NT2/D1 (cell line): ENCODE measurements around the gene GFRA1.

Source experiments
- DNase-seq: peaks from one replicate; pipeline ENCODE4 v3.0.0-alpha.2; 2011; ENCODE audit warnings: low read depth, low spot score
- H3K27me3 ChIP-seq: 2 replicates; pipeline ENCODE4 v1.6.0; 2011; ENCODE audit warnings: mild to moderate bottlenecking; ENCODE audit not compliant: insufficient read length, insufficient read depth
- H3K36me3 ChIP-seq: 2 replicates; pipeline ENCODE4 v1.6.1; 2011; ENCODE audit warnings: mild to moderate bottlenecking, low read length, mixed read lengths; ENCODE audit not compliant: insufficient read depth, insufficient read length
- H3K4me1 ChIP-seq: 2 replicates; pipeline ENCODE4 v1.5.1; 2011; ENCODE audit not compliant: insufficient read depth, insufficient read length
- H3K4me3 ChIP-seq: 2 replicates; pipeline ENCODE4 v1.5.1; 2011; ENCODE audit warnings: low read depth; ENCODE audit not compliant: insufficient read length
- H3K9ac ChIP-seq: 2 replicates; pipeline ENCODE4 v1.6.0; 2011; ENCODE audit warnings: low read depth; ENCODE audit not compliant: insufficient read length
- H3K9me3 ChIP-seq: 2 replicates; pipeline ENCODE4 v1.5.1; 2011; ENCODE audit warnings: mild to moderate bottlenecking, low read length; ENCODE audit not compliant: insufficient read depth
- SUZ12 ChIP-seq: IDR thresholded peaks from 2 replicates; pipeline ENCODE4 v1.6.1; 2011; ENCODE audit not compliant: insufficient read length, insufficient read depth; ENCODE audit errors: extremely low read depth
- YY1 ChIP-seq: IDR thresholded peaks from 2 replicates; pipeline ENCODE4 v1.6.1; 2011; ENCODE audit not compliant: insufficient read length, insufficient read depth
- ZNF274 ChIP-seq: IDR thresholded peaks from 2 replicates; pipeline ENCODE4 v1.6.1; 2011; ENCODE audit warnings: mild to moderate bottlenecking, low read depth, low read length

The GFRA1 gene

GRCh38 chr10:116256752-116257259 is 16.2 kb downstream of the GFRA1 start:
- DNase-seq, result no peak
- Histone ChIP-seq H3K9me3 (no peaks in the 10 kb centered on the region), H3K4me1 (no peaks in the 10 kb centered on the region), H3K36me3 (no peaks in the 10 kb centered on the region), H3K27me3 (no peaks in the 10 kb centered on the region), H3K4me3 (no peak overlapping the region), H3K9ac (no peak overlapping the region)
- TF ChIP-seq ZNF274 (no peak), SUZ12 (no peak), YY1 (no peak)

- TF ChIP-seq SUZ12, result no peak
- no peak for TF ChIP-seq ZNF274
- no peak for TF ChIP-seq YY1
- no peaks in the 10 kb centered on the region for H3K27me3 ChIP-seq
- no peaks in the 10 kb centered on the region for H3K9me3 ChIP-seq
Measured at GRCh38 chr10:116255886-116256751, 16.9 kb downstream of the GFRA1 start.

GRCh38 chr10:116254422-116255155 is 18.4 kb downstream of the GFRA1 start:
- H3K27me3 ChIP-seq, result no peaks in the 10 kb centered on the region
- H3K9me3 ChIP-seq, result no peaks in the 10 kb centered on the region
- H3K4me1 ChIP-seq, result peaks cover 2% of the 10 kb centered on the region
- no peaks in the 10 kb centered on the region for H3K36me3 ChIP-seq
- H3K9ac ChIP-seq, result no peak overlapping the region
- TF ChIP-seq SUZ12, result no peak
- TF ChIP-seq ZNF274, result no peak
- TF ChIP-seq YY1, result no peak
- no peak for DNase-seq
- H3K4me3 ChIP-seq, result no peak overlapping the region

More at GRCh38 chr10:116255886-116256751, 16.9 kb downstream of the GFRA1 start:
- Histone ChIP-seq H3K9ac (no peak overlapping the region), H3K36me3 (no peaks in the 10 kb centered on the region), H3K4me1 (peaks cover 2% of the 10 kb centered on the region), H3K4me3 (no peak overlapping the region)
- DNase-seq, result no peak

GRCh38 chr10:116253716-116254115 is 19.3 kb downstream of the GFRA1 start:
- DNase-seq, result no peak
- TF ChIP-seq ZNF274, result no peak
- no peak for TF ChIP-seq YY1
- TF ChIP-seq SUZ12, result no peak
- Histone ChIP-seq H3K9ac (no peak overlapping the region), H3K4me3 (no peak overlapping the region), H3K36me3 (no peaks in the 10 kb centered on the region), H3K4me1 (peaks cover 2% of the 10 kb centered on the region), H3K27me3 (no peaks in the 10 kb centered on the region), H3K9me3 (no peaks in the 10 kb centered on the region)

- DNase-seq, result no peak
- no peak overlapping the region for H3K9ac ChIP-seq
- no peaks in the 10 kb centered on the region for H3K36me3 ChIP-seq
- no peaks in the 10 kb centered on the region for H3K27me3 ChIP-seq
- H3K4me3 ChIP-seq, result no peak overlapping the region
- no peaks in the 10 kb centered on the region for H3K9me3 ChIP-seq
- H3K4me1 ChIP-seq, result peaks cover 2% of the 10 kb centered on the region
- TF ChIP-seq ZNF274 (no peak), SUZ12 (no peak), YY1 (no peak)
Measured at GRCh38 chr10:116251602-116252395, 21.2 kb downstream of the GFRA1 start.

GRCh38 chr10:116247691-116248090 is 25.3 kb downstream of the GFRA1 start:
- Histone ChIP-seq H3K4me3 (no peak overlapping the region), H3K4me1 (peaks cover 2% of the 10 kb centered on the region), H3K27me3 (no peaks in the 10 kb centered on the region), H3K36me3 (no peaks in the 10 kb centered on the region), H3K9ac (no peak overlapping the region), H3K9me3 (no peaks in the 10 kb centered on the region)
- TF ChIP-seq YY1 (no peak), ZNF274 (no peak), SUZ12 (no peak)
- DNase-seq, result no peak

GRCh38 chr10:116246263-116246662 is 26.7 kb downstream of the GFRA1 start:
- no peak for DNase-seq
- H3K27me3 ChIP-seq, result no peaks in the 10 kb centered on the region
- H3K36me3 ChIP-seq, result no peaks in the 10 kb centered on the region
- H3K4me1 ChIP-seq, result no peaks in the 10 kb centered on the region
- H3K4me3 ChIP-seq, result no peak overlapping the region
- no peaks in the 10 kb centered on the region for H3K9me3 ChIP-seq
- H3K9ac ChIP-seq, result no peak overlapping the region
- TF ChIP-seq YY1, result no peak
- TF ChIP-seq SUZ12, result no peak
- no peak for TF ChIP-seq ZNF274
